ENCODE measurements around the gene KANSL1.

Gene KANSL1

DNA sequence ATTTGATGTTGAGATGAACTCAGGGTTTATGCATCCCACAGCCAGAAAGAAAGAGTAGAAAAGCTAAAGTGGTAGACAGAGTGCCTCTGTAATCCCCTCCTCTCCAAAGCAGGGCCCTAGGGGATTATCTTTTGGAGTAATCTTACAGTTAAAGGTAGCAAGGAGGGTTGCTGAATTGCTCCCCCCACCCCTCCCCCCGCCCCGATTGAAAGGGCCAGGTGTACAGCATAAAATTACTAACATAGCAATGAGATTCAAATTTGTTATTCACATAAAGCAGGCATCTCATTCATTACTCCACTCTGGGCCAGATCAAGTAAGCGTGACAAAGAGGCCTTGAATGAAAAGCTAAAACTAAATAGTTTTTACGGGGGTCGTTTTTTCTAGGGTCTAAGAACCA lies 121.4 kb downstream of the KANSL1 start:
- no peak for ATAC-seq
- TF ChIP-seq ZFP3 (CRISPR knock-in tag; IDR thresholded peaks at IDR 0.05) (no peak), OSR1 (CRISPR knock-in tag; IDR thresholded peaks at IDR 0.05) (no peak), GLIS3 (CRISPR knock-in tag; IDR thresholded peaks at IDR 0.05) (no peak), ZNF8 (CRISPR knock-in tag; IDR thresholded peaks at IDR 0.05) (no peak), CSDC2 (CRISPR knock-in tag; IDR thresholded peaks at IDR 0.05) (no peak), TSHZ2 (CRISPR knock-in tag; IDR thresholded peaks at IDR 0.05) (no peak), ZC3H10 (CRISPR knock-in tag; IDR thresholded peaks at IDR 0.05) (no peak), ZNF565 (CRISPR knock-in tag; conservative IDR thresholded peaks at IDR 0.05; ENCODE audit: low read depth) (no peak), ISL1 (CRISPR knock-in tag; IDR thresholded peaks at IDR 0.05) (no peak), ZFP30 (CRISPR knock-in tag; IDR thresholded peaks at IDR 0.05) (no peak), RARB (CRISPR knock-in tag; IDR thresholded peaks at IDR 0.05) (no peak), ZNF70 (CRISPR knock-in tag; IDR thresholded peaks at IDR 0.05) (no peak), ARNTL (CRISPR knock-in tag; IDR thresholded peaks at IDR 0.05; ENCODE audit: borderline replicate concordance, low read depth) (no peak)
- TF ChIP-seq, protein P1, sequence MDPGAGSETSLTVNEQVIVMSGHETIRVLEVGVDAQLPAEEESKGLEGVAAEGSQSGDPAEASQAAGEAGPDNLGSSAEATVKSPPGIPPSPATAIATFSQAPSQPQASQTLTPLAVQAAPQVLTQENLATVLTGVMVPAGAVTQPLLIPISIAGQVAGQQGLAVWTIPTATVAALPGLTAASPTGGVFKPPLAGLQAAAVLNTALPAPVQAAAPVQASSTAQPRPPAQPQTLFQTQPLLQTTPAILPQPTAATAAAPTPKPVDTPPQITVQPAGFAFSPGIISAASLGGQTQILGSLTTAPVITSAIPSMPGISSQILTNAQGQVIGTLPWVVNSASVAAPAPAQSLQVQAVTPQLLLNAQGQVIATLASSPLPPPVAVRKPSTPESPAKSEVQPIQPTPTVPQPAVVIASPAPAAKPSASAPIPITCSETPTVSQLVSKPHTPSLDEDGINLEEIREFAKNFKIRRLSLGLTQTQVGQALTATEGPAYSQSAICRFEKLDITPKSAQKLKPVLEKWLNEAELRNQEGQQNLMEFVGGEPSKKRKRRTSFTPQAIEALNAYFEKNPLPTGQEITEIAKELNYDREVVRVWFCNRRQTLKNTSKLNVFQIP (CRISPR knock-in tag; IDR thresholded peaks at IDR 0.05; ENCODE audit: borderline replicate concordance, low read depth): no peak
- TF ChIP-seq, protein P2, sequence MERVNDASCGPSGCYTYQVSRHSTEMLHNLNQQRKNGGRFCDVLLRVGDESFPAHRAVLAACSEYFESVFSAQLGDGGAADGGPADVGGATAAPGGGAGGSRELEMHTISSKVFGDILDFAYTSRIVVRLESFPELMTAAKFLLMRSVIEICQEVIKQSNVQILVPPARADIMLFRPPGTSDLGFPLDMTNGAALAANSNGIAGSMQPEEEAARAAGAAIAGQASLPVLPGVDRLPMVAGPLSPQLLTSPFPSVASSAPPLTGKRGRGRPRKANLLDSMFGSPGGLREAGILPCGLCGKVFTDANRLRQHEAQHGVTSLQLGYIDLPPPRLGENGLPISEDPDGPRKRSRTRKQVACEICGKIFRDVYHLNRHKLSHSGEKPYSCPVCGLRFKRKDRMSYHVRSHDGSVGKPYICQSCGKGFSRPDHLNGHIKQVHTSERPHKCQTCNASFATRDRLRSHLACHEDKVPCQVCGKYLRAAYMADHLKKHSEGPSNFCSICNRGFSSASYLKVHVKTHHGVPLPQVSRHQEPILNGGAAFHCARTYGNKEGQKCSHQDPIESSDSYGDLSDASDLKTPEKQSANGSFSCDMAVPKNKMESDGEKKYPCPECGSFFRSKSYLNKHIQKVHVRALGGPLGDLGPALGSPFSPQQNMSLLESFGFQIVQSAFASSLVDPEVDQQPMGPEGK (CRISPR knock-in tag; IDR thresholded peaks at IDR 0.05; ENCODE audit: borderline replicate concordance): no peak
- TF ChIP-seq, protein P3, sequence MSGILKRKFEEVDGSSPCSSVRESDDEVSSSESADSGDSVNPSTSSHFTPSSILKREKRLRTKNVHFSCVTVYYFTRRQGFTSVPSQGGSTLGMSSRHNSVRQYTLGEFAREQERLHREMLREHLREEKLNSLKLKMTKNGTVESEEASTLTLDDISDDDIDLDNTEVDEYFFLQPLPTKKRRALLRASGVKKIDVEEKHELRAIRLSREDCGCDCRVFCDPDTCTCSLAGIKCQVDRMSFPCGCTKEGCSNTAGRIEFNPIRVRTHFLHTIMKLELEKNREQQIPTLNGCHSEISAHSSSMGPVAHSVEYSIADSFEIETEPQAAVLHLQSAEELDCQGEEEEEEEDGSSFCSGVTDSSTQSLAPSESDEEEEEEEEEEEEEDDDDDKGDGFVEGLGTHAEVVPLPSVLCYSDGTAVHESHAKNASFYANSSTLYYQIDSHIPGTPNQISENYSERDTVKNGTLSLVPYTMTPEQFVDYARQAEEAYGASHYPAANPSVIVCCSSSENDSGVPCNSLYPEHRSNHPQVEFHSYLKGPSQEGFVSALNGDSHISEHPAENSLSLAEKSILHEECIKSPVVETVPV (CRISPR knock-in tag; IDR thresholded peaks at IDR 0.05): no peak

- TF ChIP-seq PPARA (CRISPR knock-in tag; IDR thresholded peaks at IDR 0.05; ENCODE audit: borderline replicate concordance) (no peak), ZFP30 (CRISPR knock-in tag; IDR thresholded peaks at IDR 0.05) (no peak), CSDC2 (CRISPR knock-in tag; IDR thresholded peaks at IDR 0.05) (no peak), TOX (CRISPR knock-in tag; IDR thresholded peaks at IDR 0.05; ENCODE audit: borderline replicate concordance) (no peak), TSHZ2 (CRISPR knock-in tag; IDR thresholded peaks at IDR 0.05) (no peak), ISL1 (CRISPR knock-in tag; IDR thresholded peaks at IDR 0.05) (no peak), RARB (CRISPR knock-in tag; IDR thresholded peaks at IDR 0.05) (no peak), ZNF70 (CRISPR knock-in tag; IDR thresholded peaks at IDR 0.05) (no peak), TCF4 (CRISPR knock-in tag; IDR thresholded peaks at IDR 0.05; ENCODE audit: borderline replicate concordance) (no peak), GLIS3 (CRISPR knock-in tag; IDR thresholded peaks at IDR 0.05) (no peak), SNAI2 (CRISPR knock-in tag; IDR thresholded peaks at IDR 0.05) (no peak), BACH2 (CRISPR knock-in tag; IDR thresholded peaks at IDR 0.05; ENCODE audit: borderline replicate concordance) (no peak)
- TF ChIP-seq, protein P3 (CRISPR knock-in tag; IDR thresholded peaks at IDR 0.05): no peak
- ATAC-seq: no peak
These were observed 128.8 kb downstream of the KANSL1 start for GRCh38 chr17:46064460-46064859.
